Upper lobe of left lung (tissue), 4 donors: ENCODE measurements around the gene TRIP6.

Experiments
- CTCF ChIP-seq, 6 experiments: fragments of 450-650 bp in 4 of 6; fragments of 200-600 bp in 2 of 6; sonication (generic) in 2 of 6; IDR thresholded peaks; one replicate each; pipeline ENCODE4 v1.5.1; 2016 to 2019; ENCODE audit warnings: antibody characterized with exemption in 6 of 6
- POLR2AphosphoS5 ChIP-seq, 2 donors: sonication (generic); formaldehyde crosslinking; IDR thresholded peaks; one replicate each; pipeline ENCODE4 v1.5.1; 2017; ENCODE audit warnings: antibody characterized with exemption in 2 of 2

DNA sequence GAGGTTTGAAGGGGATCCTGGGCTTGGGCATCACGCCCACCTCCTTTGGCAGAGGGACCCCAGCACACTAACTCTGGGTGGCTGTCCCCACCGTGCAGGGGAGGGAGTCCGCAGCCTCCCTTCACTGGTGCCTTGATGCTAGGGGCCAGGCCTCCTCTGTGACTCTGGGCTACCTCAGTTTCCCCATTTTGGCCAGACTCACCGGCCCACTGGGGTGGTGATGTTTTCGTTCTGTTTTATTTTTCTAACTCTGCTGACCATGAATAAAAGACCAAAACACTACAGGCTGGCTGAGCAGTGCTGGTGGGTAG is 503 bp upstream of the TRIP6 start:
- no peak for TF ChIP-seq CTCF (IDR thresholded peaks at IDR 0.05)
- TF ChIP-seq POLR2AphosphoS5 (IDR thresholded peaks at IDR 0.05), result no peak
